Superior temporal gyrus (tissue), 1 donor: Measurements from ENCODE around the gene NR2F1.
"Not testable (repeated sequence)": the region's sequence is repeated elsewhere in the genome, so short reads cannot be mapped to it uniquely, and the experiment has no call there.

Experiments
- DNase-seq: peaks from one replicate; pipeline ENCODE4 v3.0.0-alpha.2; 2016; ENCODE audit errors: extremely low spot score

Gene NR2F1

GRCh38 chr5:93582677-93583438 is at the start of gene NR2F1:
NR2F1 (plus strand) TSS chr5:93583222; CDS start chr5:93585024, 1,802 bp downstream.
- peak; percentile 79 for DNase-seq

DNA sequence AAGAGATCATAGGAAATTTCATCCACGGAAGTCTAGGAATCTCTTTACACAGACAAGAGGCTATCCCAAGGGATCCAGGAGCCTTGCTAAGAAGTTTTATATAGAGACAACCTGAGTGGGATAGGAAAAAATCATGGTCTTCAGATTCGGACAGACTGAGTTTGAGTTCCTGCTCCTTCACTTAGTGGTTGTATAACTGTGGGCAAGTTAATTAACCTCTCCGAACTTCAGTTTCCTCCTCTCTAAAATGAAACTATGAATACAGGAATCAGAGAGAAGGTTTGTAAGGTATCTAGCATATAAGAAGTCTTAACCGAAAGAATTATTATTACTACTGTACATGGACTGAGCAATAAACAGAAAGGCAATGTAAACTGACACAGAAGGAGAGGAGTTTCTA is 37.1 kb upstream of the NR2F1 start:
- no peak for DNase-seq

GRCh38 chr5:93549594-93549993 is 33.4 kb upstream of the NR2F1 start:
- not testable (repeated sequence) for DNase-seq

DNA sequence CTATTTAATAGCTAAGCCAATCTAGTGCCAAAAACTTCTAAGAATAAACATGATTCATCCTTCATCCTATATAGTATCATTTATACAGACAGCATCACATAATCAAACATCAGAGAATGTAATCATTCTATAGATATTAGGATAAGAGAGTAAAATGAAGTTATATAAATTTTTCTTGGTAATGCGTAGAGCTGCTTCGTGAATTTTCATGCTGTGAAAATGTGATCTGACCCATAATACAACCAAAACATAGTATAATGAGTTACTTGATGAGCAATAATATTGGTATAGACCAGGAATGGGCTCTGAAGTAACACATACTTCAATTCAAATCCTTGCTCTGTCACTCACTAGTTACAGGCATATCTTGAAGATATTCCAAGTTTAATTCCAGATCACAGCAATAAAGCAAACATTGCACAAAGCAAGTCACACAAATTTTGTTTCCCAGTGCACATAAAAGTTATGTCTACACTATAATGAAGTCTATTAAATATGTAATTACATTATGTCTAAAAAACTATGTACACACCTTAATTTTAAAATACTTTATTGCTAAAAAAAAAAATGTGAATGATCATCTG is 25.9 kb upstream of the NR2F1 start:
- DNase-seq: no peak

DNA sequence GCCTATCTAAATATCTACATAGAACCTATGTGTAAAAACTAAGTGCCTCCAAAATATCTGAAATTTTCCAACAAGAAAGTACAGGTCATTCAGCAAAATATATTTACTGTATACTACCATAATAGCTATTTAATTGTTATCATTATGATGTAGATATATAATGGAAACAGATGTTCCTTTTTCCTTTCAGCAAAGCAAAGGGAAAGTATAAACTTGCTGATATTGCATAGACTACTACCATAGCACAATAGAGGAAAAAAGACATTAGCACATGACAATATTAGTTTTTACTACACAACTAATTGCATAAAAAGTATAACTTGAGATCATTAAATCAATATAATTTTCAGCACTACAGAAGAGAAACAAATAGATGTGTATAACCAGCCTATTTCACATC is 16.9 kb upstream of the NR2F1 start:
- DNase-seq: no peak

DNA sequence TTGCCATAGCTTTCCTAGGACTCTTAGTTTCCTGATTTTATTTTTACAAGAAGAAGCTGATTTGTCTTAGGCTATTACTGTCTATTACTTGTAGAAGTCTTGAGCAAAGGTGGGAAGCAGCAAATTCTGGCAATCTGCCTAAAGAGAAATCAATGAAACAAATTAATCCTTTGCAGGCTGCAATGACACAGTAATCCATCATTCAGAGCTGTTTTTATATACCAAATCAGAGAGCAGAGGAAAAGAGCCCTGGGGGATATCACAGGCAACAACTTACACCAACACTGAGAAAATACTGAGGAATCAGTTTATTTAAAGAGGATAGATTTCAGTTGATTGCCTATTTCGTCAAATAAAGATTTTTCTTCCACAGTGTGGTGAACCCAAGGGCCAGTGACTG is 15.6 kb upstream of the NR2F1 start:
- DNase-seq: no peak

GRCh38 chr5:93569300-93570160 is 13.5 kb upstream of the NR2F1 start:
- no peak for DNase-seq

DNA sequence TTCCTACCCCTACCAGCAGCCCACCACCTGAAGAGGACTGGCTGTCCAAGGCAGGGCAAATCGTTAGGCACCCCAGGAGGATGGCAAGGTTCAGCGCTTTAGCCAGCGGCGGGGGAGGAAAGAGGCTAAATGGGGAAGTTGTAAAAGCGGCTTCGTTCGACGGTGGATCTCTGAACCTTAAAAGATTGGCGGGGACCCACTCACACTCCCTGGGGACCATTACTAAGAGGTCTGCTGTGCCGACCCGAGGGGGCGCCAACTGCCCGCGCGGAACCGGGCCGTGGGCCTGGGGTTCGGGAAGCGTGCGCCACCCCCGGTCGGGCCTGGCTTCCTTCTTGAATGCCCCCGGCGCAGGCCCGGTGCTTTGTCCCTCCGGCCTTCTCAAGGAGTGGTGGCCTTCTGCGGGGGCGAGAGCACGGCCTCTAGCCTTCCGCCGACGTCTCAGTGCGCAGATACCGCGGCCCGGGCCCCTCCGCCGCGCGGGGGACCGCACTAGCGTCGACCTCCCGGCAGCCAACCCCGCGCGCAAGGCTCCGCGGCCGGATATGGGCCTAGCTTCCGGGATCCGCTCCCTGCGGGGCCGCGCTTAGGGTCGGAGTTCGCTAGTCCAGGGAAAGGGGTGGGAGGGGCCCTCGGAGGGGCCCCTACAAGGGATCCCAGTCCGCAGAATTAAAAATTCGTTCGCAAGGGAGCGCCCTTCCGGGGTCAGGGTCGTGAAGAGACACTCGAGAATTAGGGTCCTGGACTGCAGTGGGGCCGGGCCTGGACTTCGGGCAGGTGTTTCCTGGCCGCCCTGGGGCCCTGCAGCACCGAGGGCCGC is 12.5 kb upstream of the NR2F1 start:
- no peak for DNase-seq

DNA sequence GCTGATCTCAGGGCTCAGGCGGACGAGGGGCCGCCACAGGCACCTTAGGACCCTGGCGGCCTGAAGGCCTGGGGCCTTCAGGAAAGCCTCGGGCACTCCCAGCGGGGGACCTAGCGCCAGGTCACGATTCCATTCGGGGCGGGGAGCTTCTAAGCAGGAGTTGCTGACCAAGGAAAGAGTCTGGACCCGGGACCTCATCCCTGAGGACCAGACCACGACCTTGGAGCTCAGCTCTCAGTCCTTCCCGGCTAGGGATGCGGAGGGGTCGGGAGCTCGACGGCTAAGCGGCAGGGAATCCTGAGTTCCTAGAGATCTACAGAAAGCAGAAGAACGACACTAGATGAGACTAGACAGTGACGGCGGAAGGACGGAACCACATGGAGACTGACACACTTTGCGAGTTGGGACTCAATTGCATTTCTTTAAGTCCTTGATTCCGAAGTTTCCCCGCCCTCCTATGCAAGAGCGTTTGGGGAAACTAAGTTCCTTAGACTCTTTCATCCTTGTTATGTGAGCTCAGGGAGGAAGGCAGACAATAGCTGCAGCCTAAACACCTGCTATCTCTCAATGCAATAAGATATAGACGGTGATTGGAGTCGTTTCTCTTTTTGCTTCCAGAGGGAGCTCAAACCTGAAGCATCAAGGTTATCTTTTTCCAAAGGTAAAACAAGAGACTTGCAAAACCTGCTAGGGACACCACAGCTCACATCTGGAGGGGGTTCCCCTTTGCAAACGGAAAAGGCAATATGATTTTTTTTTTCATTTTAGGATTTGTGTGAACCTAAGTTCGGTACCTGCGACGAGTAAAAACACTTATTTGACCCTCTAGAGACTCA is 11.7 kb upstream of the NR2F1 start:
- no peak for DNase-seq

DNA sequence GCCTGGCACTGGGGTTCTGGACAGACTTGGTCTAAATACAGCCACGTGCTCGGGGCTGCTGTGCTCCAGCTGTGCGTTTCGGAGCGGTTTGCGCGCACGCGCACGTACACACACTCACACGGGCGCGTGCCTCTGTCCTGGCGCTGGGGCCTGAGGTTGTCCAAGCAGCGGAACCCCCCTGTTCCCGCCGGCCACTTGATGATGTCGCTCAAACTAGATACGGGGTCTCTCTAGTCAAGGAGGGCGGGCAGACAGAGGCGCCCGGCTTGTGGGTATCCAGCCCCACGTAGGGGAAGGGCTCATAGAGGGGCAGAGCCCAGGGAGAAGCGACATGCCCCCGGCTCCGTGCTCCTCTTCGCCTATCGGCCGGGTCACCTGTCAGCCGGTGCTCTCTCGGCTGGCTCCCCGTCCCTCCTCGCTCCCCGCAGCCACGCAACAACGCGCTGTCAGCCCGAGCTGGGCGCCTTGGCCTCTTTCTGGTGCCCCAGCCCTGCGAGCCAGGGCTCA is 10.9 kb upstream of the NR2F1 start:
- no peak for DNase-seq

DNA sequence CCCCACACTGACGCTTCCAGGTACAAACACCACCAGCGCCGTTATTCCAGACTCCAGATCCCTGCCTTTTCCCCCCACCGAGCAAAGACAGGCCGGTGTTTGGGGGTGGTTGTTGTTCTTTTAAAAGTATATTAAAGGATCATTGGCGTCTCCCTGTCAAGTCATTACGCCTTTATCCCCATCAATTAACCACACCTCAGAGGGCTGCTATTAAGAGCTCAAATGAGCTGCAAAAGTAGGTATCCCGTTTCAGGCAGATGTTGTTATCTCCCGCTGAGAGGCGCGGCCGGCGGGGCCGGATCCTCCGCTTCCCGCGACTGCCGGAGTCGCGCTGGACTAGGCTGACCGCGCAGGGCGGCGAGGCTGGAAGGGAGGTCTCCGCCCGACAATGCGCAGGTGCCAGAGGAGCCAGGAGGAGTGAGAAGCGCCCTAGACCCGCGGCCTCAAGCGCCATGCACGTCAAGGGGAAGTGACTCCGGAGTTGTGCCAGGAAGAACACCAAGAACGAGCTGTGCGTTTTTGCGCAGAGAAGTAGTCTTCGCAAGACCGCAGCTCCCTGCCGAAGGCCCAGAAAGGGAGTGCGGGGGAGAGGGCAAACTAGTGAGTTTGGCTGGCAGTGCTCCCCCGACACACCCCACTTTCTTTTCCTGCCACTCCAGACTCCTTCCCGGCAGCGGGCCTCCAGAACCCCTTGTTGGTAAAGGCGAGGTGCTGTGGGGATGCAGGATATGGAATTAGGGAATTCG is 10.2 kb upstream of the NR2F1 start:
- no peak for DNase-seq

- no peak for DNase-seq
Observed at GRCh38 chr5:93573354-93574351, 9.4 kb upstream of the NR2F1 start.

DNA sequence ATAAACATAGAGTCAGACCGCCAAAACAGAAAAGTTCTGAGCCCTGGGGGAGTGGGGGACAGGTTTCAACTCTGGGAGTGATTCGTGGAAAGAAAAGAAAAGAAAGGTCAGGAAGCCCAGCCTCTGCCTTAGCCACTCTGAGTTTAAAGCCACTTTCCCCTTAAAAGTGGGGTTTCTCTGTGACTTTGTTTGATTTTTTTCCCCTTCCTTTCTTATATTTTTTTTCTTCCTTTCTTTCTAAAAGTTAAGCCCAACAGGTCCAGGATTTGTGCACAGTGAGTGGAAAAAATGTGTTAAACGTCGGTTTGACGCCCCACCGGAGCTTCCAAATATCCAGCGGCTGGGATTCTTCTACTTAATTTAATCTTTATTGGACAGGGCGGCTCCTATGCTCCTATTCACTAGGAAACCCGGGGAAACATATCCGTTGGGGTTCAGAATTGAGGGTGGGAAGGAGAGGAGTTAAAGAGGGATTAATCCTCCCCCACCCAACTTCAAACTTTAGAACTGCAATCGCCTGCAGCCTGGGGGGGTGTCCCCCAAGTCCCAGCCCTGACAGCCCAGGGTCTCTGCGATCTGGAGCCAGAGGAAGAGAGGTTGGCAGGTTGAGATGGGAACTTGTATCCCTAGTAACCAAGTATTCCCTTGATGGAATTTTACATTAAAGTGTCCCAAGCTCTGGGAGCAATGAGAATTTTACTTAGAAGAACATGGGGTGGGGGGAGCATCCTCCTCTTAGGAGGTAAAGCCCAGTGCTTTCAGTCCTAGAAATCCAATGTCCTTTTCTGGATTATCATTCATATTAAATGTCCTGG is 8.3 kb upstream of the NR2F1 start:
- DNase-seq: no peak

DNA sequence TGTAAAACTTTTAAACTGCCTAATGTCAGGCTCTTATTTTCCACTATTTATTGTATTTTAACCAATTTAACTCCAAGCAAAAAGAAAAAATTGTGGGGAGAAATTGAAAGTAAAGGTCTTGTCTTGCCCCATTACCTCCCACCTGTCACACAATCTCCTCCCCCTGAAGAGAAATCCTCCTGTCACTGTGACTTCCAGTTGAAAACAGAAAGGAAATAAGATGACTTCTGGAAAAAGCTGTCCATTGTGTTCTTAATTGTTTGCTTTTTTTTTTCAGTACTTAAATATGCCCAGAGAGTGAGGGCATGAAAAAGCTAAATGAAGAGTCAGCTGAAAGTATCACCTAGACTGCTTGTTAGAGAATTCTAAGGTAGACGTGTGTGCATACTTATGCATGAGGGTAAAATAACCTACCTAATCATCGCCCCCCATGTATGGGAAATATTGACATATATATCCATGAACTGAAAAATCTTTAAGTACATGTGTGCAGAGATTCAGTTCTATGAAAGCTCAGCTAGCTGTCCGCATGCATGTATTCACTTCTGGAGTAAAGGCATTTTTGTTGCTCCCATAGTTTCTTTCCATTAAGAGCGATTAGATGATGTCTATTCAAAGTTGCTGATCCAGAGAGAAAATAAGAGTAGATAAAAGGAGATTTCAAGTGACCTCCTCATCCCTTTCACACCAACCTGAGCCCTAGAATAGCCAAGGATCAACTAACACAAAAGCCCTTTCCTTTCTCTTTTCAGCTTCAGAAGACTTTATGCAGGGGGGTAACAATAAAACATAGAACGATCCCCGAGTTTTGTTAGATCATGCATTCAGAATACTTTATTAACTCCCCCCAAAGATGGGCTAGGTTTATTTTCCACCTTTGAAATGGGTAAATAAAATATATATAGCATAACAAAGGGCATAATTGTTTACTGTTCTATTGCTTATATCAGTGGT is 7.3 kb upstream of the NR2F1 start:
- peak; percentile 40 for DNase-seq

- DNase-seq: peak; percentile 54
Observed at GRCh38 chr5:93576994-93577853, 5.8 kb upstream of the NR2F1 start.
